ENCODE data around the gene ANKRD40CL. TPM values are rescaled to one million over a fixed set of nuclear protein-coding genes. Genes with fewer than 3 reads are reported as not detected.

The ANKRD40CL gene
- total and polyA plus RNA-seq, 4 donors, result not detected

- no peak for TF ChIP-seq CTCF (IDR thresholded peaks at IDR 0.05; ENCODE audit: low read depth, low read length, missing input control)
- TF ChIP-seq HNF4A (conservative IDR thresholded peaks at IDR 0.05), result no peak
- TF ChIP-seq FOXA2 (IDR thresholded peaks at IDR 0.05), result no peak
These were observed 36.4 kb upstream of the ANKRD40CL start (continued) for GRCh38 chr17:50803676-50804075.

- Histone ChIP-seq H3K4me3 (ENCODE audit: low read depth in 1 of 3, low read length in 3 of 3) (no peak overlapping the region), H3K27me3 (ENCODE audit: control insufficient read depth in 4 of 4, insufficient read depth in 4 of 4, low read length in 3 of 4) (no peaks in the 10 kb centered on the region), H3K36me3 (ENCODE audit: control insufficient read depth in 4 of 4, insufficient read depth in 3 of 4, low read depth in 1 of 4, low read length in 3 of 4) (no peaks in the 10 kb centered on the region), H3K27ac (ENCODE audit: low read depth in 1 of 2, low read length in 2 of 2) (peak overlapping the region; percentile 49 to 56), H3K9ac (ENCODE audit: low read depth in 1 of 2, low read length in 2 of 2) (no peak overlapping the region), H3K4me1 (ENCODE audit: control insufficient read depth in 4 of 4, insufficient read depth in 4 of 4, low read length in 3 of 4) (peaks cover 9 to 54% (median 25%) of the 10 kb centered on the region in 4 donors), H3K9me3 (ENCODE audit: control insufficient read depth in 4 of 4, low read length in 3 of 4) (no peaks in the 10 kb centered on the region)
- TF ChIP-seq, protein P1, sequence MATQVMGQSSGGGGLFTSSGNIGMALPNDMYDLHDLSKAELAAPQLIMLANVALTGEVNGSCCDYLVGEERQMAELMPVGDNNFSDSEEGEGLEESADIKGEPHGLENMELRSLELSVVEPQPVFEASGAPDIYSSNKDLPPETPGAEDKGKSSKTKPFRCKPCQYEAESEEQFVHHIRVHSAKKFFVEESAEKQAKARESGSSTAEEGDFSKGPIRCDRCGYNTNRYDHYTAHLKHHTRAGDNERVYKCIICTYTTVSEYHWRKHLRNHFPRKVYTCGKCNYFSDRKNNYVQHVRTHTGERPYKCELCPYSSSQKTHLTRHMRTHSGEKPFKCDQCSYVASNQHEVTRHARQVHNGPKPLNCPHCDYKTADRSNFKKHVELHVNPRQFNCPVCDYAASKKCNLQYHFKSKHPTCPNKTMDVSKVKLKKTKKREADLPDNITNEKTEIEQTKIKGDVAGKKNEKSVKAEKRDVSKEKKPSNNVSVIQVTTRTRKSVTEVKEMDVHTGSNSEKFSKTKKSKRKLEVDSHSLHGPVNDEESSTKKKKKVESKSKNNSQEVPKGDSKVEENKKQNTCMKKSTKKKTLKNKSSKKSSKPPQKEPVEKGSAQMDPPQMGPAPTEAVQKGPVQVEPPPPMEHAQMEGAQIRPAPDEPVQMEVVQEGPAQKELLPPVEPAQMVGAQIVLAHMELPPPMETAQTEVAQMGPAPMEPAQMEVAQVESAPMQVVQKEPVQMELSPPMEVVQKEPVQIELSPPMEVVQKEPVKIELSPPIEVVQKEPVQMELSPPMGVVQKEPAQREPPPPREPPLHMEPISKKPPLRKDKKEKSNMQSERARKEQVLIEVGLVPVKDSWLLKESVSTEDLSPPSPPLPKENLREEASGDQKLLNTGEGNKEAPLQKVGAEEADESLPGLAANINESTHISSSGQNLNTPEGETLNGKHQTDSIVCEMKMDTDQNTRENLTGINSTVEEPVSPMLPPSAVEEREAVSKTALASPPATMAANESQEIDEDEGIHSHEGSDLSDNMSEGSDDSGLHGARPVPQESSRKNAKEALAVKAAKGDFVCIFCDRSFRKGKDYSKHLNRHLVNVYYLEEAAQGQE (IDR thresholded peaks at IDR 0.05), result peak; percentile 52
- TF ChIP-seq FOXA1 (IDR thresholded peaks at IDR 0.05) (no peak), GABPA (IDR thresholded peaks at IDR 0.05 in 1 of 2, conservative IDR thresholded peaks at IDR 0.05 in 1 of 2) (no peak), EGR1 (IDR thresholded peaks at IDR 0.05; ENCODE audit: low read depth in 2 of 2) (no peak), NR2F2 (IDR thresholded peaks at IDR 0.05) (peak; percentile 35), YY1 (IDR thresholded peaks at IDR 0.05) (peak; percentile 46), HNF4A (conservative IDR thresholded peaks at IDR 0.05) (peak; percentile 74 to 77), RAD21 (IDR thresholded peaks at IDR 0.05) (peak in 1 of 2 donors; percentile 10), CTCF (IDR thresholded peaks at IDR 0.05; ENCODE audit: low read depth, low read length, missing input control) (no peak), JUND (IDR thresholded peaks at IDR 0.05) (no peak), RXRA (IDR thresholded peaks at IDR 0.05) (peak; percentile 85), TAF1 (conservative IDR thresholded peaks at IDR 0.05) (no peak), HNF4G (IDR thresholded peaks at IDR 0.05) (no peak), FOXA2 (IDR thresholded peaks at IDR 0.05) (no peak), SP1 (IDR thresholded peaks at IDR 0.05) (peak; percentile 63), ZBTB33 (IDR thresholded peaks at IDR 0.05) (no peak)
- TF ChIP-seq, protein P2, sequence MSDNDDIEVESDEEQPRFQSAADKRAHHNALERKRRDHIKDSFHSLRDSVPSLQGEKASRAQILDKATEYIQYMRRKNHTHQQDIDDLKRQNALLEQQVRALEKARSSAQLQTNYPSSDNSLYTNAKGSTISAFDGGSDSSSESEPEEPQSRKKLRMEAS (IDR thresholded peaks at IDR 0.05), result no peak
- TF ChIP-seq, protein P3, sequence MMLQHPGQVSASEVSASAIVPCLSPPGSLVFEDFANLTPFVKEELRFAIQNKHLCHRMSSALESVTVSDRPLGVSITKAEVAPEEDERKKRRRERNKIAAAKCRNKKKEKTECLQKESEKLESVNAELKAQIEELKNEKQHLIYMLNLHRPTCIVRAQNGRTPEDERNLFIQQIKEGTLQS (IDR thresholded peaks at IDR 0.05), result no peak
- no peak for DNase-seq (ENCODE audit: low spot score)
- WGBS, result 51% methylated on average over 12 of the region's 12 CpGs
These were observed 35.6 kb upstream of the ANKRD40CL start for GRCh38 chr17:50802609-50803571.

All from liver (tissue), 9 donors.